ENCODE data around the gene ACVR1.

- TF ChIP-seq TEAD4 (IDR thresholded peaks at IDR 0.05; ENCODE audit: borderline replicate concordance, insufficient read depth) (no peak), REST (IDR thresholded peaks at IDR 0.05; ENCODE audit: low read depth, low read length) (no peak), MAX (IDR thresholded peaks at IDR 0.05; ENCODE audit: low read depth) (no peak), POLR2AphosphoS5 (IDR thresholded peaks at IDR 0.05; ENCODE audit: low read depth, low read length) (no peak), ELF1 (IDR thresholded peaks at IDR 0.05) (no peak), CTCF (IDR thresholded peaks at IDR 0.05) (peak; percentile 28; the same call in 1 of the 2 replicates), EZH2phosphoT487 (IDR thresholded peaks at IDR 0.05; ENCODE audit: borderline replicate concordance, low read depth) (no peak)
These were observed 25.2 kb upstream of the ACVR1 start for GRCh38 chr2:157901325-157901724.

Data from SK-N-SH (cell line).